CD4-positive, CD25-positive, alpha-beta regulatory T cell (primary cell): ENCODE data around the gene RIPOR2. TPM values are rescaled to one million over a fixed set of nuclear protein-coding genes. Genes with fewer than 3 reads are reported as not detected.
A peak's percentile ranks its signal among the peaks of the same experiment; 100 is the strongest.

Experiments
- ATAC-seq, 2 donors: fragments of 150-1000 bp; cut with Tn5 transposase; one replicate each; pipeline ENCODE4 v1.10.0; 2021; ENCODE audit warnings: low read depth in 2 of 2, moderate number of reproducible peaks in 2 of 2, moderate library complexity in 1 of 2
- DNase-seq, 3 donors: peaks; one replicate each; pipeline versions ENCODE4 v3.0.0 to v3.0.0-alpha.2; 2012 to 2022; ENCODE audit warnings: mixed read lengths in 1 of 3
- H3K27ac ChIP-seq: one replicate; pipeline ENCODE4 v1.7.0; 2013; ENCODE audit warnings: mild to moderate bottlenecking, low read length; ENCODE audit not compliant: insufficient read depth, poor library complexity, severe bottlenecking
- H3K27me3 ChIP-seq: one replicate; pipeline ENCODE4 v1.7.0; 2013; ENCODE audit warnings: low read length; ENCODE audit not compliant: control insufficient read depth, insufficient read depth
- H3K36me3 ChIP-seq: one replicate; pipeline ENCODE4 v1.7.0; 2013; ENCODE audit warnings: mild to moderate bottlenecking, low read length, moderate library complexity; ENCODE audit not compliant: control insufficient read depth, insufficient read depth
- H3K4me1 ChIP-seq: 2 replicates; pipeline ENCODE4 v1.7.0; 2013; ENCODE audit warnings: mild to moderate bottlenecking, low read length; ENCODE audit not compliant: insufficient read depth, control insufficient read depth, poor library complexity, severe bottlenecking
- H3K4me3 ChIP-seq: one replicate; pipeline ENCODE4 v1.7.0; 2013; ENCODE audit warnings: low read depth, mild to moderate bottlenecking, low read length, moderate library complexity
- H3K9me3 ChIP-seq, 2 experiments: 1 replicate in 1 of 2; 2 replicates in 1 of 2; pipeline ENCODE4 v1.7.0; 2013; ENCODE audit warnings: low read length in 2 of 2, mild to moderate bottlenecking in 1 of 2, moderate library complexity in 1 of 2; ENCODE audit not compliant: control insufficient read depth in 2 of 2
- H3K27ac Mint-ChIP-seq, 3 donors: one replicate each; pipeline ENCODE4 v1.8.0; 2020 to 2022; ENCODE audit warnings: mild to moderate bottlenecking in 3 of 3, mixed read lengths in 3 of 3, moderate library complexity in 2 of 3
- H3K27me3 Mint-ChIP-seq: one replicate; pipeline ENCODE4 v1.8.0; 2022; ENCODE audit warnings: mild to moderate bottlenecking, mixed read lengths
- H3K36me3 Mint-ChIP-seq: one replicate; pipeline ENCODE4 v1.8.0; 2020; ENCODE audit warnings: mixed read lengths
- H3K4me1 Mint-ChIP-seq, 4 donors: one replicate each; pipeline ENCODE4 v1.8.0; 2020 to 2022; ENCODE audit warnings: mixed read lengths in 4 of 4, mild to moderate bottlenecking in 1 of 4
- H3K4me3 Mint-ChIP-seq, 4 donors: one replicate each; pipeline ENCODE4 v1.8.0; 2020 to 2022; ENCODE audit warnings: mild to moderate bottlenecking in 4 of 4, mixed read lengths in 4 of 4, moderate library complexity in 3 of 4
- H3K9me3 Mint-ChIP-seq, 7 donors: one replicate each; pipeline ENCODE4 v1.8.0; 2020 to 2022; ENCODE audit warnings: mixed read lengths in 7 of 7, mild to moderate bottlenecking in 3 of 7, moderate library complexity in 2 of 7
- polyA plus RNA-seq, 4 donors: library from polyadenylated mRNA; unstranded; fragments of 300-500 nt; fragmentation: Illumina TruSeq; gene quantifications; one replicate each; pipeline ENCODE4 v1.2.3, GENCODE V29; 2021
- total RNA-seq: library from RNA; stranded (reverse); gene quantifications from one replicate; pipeline ENCODE4 v1.2.3, GENCODE V29; 2022

RIPOR2 gene
- total and polyA plus RNA-seq, 5 donors from 2014 or later = 320 to 435 (median 393) TPM

DNA sequence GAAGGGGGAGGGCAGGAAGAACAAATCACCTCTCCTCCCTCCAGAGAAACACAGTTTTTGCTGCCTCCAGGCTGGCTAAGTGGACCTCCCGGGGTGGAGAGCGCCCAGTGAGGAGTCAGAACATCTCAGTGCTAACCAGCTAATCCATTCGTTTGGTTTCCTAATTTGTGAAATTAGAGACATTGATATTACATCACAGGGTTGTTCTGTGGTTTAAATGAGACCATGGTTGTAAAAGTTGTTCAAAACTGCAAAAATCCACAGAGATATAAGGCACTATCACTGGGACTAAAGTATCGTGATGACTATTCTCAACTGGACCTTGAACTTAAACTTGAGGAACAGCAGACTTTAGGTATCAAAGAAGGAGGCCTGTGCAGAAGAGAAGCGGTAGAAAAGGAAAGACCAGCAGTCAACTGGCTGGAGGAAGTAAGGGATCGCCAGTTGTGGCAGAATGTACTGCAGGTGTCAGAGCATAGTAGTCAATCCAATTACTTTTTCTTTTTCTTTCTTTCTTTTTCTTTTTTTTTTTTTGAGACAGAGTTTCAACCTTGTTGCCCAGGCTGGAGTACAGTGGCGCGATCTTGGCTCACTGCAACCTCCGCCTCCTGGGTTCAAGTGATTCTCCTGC, 33.9 kb downstream of the RIPOR2 start:
- peak overlapping the region; percentile 48 for H3K27ac ChIP-seq
- peaks cover 92% of the 10 kb centered on the region for H3K36me3 ChIP-seq
- peaks cover 80% of the 10 kb centered on the region for H3K36me3 Mint-ChIP-seq

DNA sequence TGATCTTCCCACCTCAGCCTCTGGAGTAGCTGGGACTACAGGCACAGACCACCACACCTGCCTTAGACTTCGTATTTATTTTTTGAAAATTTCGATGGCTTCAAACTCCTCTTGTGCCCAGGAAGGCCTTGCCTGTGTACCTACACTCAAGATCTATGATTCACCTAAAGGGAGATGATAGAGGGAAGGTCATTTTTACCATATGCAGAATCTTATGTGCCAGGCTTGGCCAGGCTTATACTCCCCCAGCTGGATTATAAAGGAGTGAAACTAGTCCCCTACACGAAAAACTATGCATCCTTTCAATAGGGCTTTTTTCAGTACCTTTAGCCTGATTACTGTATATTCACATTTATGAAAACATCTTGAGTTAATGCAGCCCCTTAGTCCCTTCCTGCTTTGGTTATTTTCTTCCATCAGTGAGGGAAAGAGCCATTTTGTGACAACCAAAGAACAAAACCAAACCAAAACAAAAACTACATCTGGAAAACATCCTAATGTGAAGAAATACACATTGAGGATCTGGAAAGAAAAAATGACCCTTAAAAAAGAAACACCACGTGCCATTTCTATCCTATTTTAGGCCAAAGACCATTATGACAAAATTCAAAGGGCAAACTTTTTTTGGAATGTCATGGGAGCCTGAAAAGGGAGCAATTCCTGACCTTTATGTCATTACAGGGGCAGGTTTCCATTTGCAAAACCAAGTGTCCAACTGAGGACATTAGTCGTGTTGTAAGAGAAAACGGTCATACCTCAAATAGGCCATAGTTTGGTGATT, 34.7 kb downstream of the RIPOR2 start:
- Mint-ChIP-seq H3K36me3 (peaks cover 74% of the 10 kb centered on the region), H3K27ac (peak overlapping the region; percentile 91 to 95 (median 92)), H3K9me3 (peaks cover 0 to 8% (median 0%) of the 10 kb centered on the region in 7 donors), H3K4me3 (peak overlapping the region in 3 of 4 donors; percentile 54 to 74 (median 55)), H3K4me1 (peaks cover 30 to 96% (median 76%) of the 10 kb centered on the region in 4 donors), H3K27me3 (no peaks in the 10 kb centered on the region)
- peak overlapping the region; percentile 43 for H3K4me3 ChIP-seq
- H3K4me1 ChIP-seq = peaks cover 66% of the 10 kb centered on the region
- no peak for DNase-seq
- peak in 1 of 2 donors; percentile 19 for ATAC-seq
- H3K36me3 ChIP-seq = peaks cover 87% of the 10 kb centered on the region
- no peaks in the 10 kb centered on the region for H3K9me3 ChIP-seq
- peak overlapping the region; percentile 48 for H3K27ac ChIP-seq
- no peaks in the 10 kb centered on the region for H3K27me3 ChIP-seq

More for the DNA sequence above, 33.9 kb downstream of the RIPOR2 start:
- Histone ChIP-seq H3K27me3 (no peaks in the 10 kb centered on the region), H3K4me1 (peaks cover 73% of the 10 kb centered on the region), H3K9me3 (no peaks in the 10 kb centered on the region), H3K4me3 (peak overlapping the region; percentile 43)
- Mint-ChIP-seq H3K27me3 (no peaks in the 10 kb centered on the region), H3K9me3 (peaks cover 0 to 8% (median 0%) of the 10 kb centered on the region in 7 donors), H3K27ac (peak overlapping the region; percentile 91 to 94 (median 92)), H3K4me1 (peaks cover 35 to 98% (median 81%) of the 10 kb centered on the region in 4 donors), H3K4me3 (peak overlapping the region in 3 of 4 donors; percentile 48 to 74 (median 55))
- DNase-seq (no peak), ATAC-seq (no peak)

GRCh38 chr6:24899997-24900325, 35.8 kb downstream of the RIPOR2 start:
- H3K4me3 Mint-ChIP-seq = peak overlapping the region; percentile 8 to 75 (median 60)
- H3K4me1 Mint-ChIP-seq = peaks cover 24 to 95% (median 69%) of the 10 kb centered on the region in 4 donors
- no peaks in the 10 kb centered on the region for H3K27me3 Mint-ChIP-seq
- Histone ChIP-seq H3K36me3 (peaks cover 78% of the 10 kb centered on the region), H3K27me3 (no peaks in the 10 kb centered on the region), H3K9me3 (no peaks in the 10 kb centered on the region), H3K4me3 (peak overlapping the region; percentile 45), H3K4me1 (peaks cover 57% of the 10 kb centered on the region), H3K27ac (peak overlapping the region; percentile 48)
- ATAC-seq (peak in 1 of 2 donors; percentile 25), DNase-seq (no peak)
- H3K27ac Mint-ChIP-seq = peak overlapping the region; percentile 78 to 94 (median 92)
- H3K36me3 Mint-ChIP-seq = peaks cover 69% of the 10 kb centered on the region
- peaks cover 0 to 8% (median 0%) of the 10 kb centered on the region in 7 donors for H3K9me3 Mint-ChIP-seq

DNA sequence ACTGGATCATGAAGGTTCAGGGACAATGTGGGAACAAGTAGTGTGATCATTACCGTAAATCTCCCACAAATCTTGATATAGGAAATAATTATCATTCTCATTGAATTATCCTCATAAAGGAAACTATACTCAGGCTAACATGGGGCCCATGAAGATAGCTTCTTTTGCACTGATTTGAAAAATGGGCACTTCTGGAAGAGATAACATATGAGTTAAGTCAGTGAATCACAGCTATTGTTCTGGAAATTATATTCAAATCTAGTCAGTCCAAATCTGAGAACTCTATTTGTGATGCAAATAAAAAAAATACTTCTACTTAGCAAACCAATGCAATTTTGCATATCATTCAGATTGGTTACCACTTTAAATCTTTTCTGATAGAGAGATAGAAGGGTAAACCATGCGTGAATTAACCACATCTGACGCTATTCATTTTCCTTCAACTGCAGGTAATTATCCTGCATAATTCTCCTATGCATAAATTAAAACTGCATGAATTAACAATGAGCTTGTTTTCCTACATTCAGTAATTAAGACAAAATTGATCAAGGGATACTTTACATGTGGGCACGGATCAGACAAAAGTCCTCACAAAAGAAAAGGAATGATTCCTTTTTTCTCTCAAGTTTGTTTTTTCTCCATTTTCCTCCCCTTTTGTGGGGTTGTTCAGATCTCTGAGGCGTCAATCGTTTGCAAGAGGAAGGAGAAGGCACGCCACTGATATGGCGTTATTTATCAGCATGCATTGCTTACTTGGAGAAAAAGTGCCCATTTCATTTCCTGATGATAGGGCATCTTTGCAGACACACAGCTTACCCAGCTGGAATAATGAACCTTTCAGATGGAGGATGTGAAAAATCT, 36.4 kb downstream of the RIPOR2 start:
- ATAC-seq (no peak), DNase-seq (no peak)
- peaks cover 55% of the 10 kb centered on the region for H3K4me1 ChIP-seq
- H3K36me3 Mint-ChIP-seq = peaks cover 69% of the 10 kb centered on the region
- H3K4me1 Mint-ChIP-seq = peaks cover 29 to 95% (median 69%) of the 10 kb centered on the region in 4 donors
- H3K36me3 ChIP-seq = peaks cover 77% of the 10 kb centered on the region
- peak overlapping the region; percentile 48 for H3K27ac ChIP-seq
- H3K4me3 ChIP-seq = peak overlapping the region; percentile 45
- H3K27ac Mint-ChIP-seq = peak overlapping the region; percentile 78 to 94 (median 92)
- peaks cover 0 to 8% (median 0%) of the 10 kb centered on the region in 7 donors for H3K9me3 Mint-ChIP-seq
- no peaks in the 10 kb centered on the region for H3K27me3 ChIP-seq
- no peaks in the 10 kb centered on the region for H3K9me3 ChIP-seq
- no peaks in the 10 kb centered on the region for H3K27me3 Mint-ChIP-seq
- H3K4me3 Mint-ChIP-seq = peak overlapping the region; percentile 55 to 88 (median 70)

GRCh38 chr6:24898676-24899075, 37.1 kb downstream of the RIPOR2 start:
- peak overlapping the region; percentile 31 for H3K4me3 ChIP-seq
- Mint-ChIP-seq H3K36me3 (peaks cover 67% of the 10 kb centered on the region), H3K4me3 (peak overlapping the region; percentile 3 to 75 (median 32)), H3K27ac (peak overlapping the region; percentile 78 to 94 (median 92)), H3K9me3 (peaks cover 0 to 8% (median 0%) of the 10 kb centered on the region in 7 donors), H3K27me3 (no peaks in the 10 kb centered on the region), H3K4me1 (peaks cover 29 to 95% (median 70%) of the 10 kb centered on the region in 4 donors)
- peaks cover 73% of the 10 kb centered on the region for H3K36me3 ChIP-seq
- DNase-seq = no peak
- H3K27ac ChIP-seq = peak overlapping the region; percentile 48
- no peaks in the 10 kb centered on the region for H3K27me3 ChIP-seq
- ATAC-seq = no peak
- peaks cover 58% of the 10 kb centered on the region for H3K4me1 ChIP-seq
- no peaks in the 10 kb centered on the region for H3K9me3 ChIP-seq

DNA sequence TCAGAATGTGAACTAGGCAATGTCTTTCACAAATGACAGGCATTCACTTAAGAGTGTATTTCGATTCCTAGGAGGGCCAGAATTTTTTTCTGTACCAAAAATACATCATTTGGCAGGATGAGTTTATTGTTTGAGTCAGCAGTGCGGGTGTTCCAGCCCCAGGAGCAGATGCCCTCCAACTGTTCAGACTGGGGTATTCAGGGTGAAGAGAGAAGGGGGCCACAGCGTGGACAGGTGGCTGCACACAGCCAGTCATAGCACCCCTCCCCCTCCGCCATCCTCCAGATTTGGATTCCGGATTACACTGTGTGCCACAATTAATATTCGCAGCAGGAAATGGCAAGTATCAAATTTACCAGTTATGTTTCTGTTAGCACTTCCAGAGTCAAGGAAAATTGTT, 38.6 kb downstream of the RIPOR2 start:
- H3K4me1 Mint-ChIP-seq = peaks cover 34 to 96% (median 75%) of the 10 kb centered on the region in 4 donors
- Histone ChIP-seq H3K4me1 (peaks cover 62% of the 10 kb centered on the region), H3K27me3 (no peaks in the 10 kb centered on the region), H3K4me3 (no peak overlapping the region), H3K36me3 (peaks cover 70% of the 10 kb centered on the region), H3K27ac (peak overlapping the region; percentile 35), H3K9me3 (no peaks in the 10 kb centered on the region)
- no peaks in the 10 kb centered on the region for H3K27me3 Mint-ChIP-seq
- H3K27ac Mint-ChIP-seq = peak overlapping the region; percentile 44 to 88 (median 88)
- no peak for ATAC-seq
- H3K4me3 Mint-ChIP-seq = peak overlapping the region in 2 of 4 donors; percentile 38 to 52
- no peaks in the 10 kb centered on the region for H3K9me3 Mint-ChIP-seq
- H3K36me3 Mint-ChIP-seq = peaks cover 67% of the 10 kb centered on the region
- no peak for DNase-seq

GRCh38 chr6:24893342-24893850, 42.4 kb downstream of the RIPOR2 start:
- Mint-ChIP-seq H3K27ac (peak overlapping the region; percentile 57 to 88 (median 72)), H3K27me3 (no peaks in the 10 kb centered on the region), H3K4me1 (peaks cover 38 to 93% (median 66%) of the 10 kb centered on the region in 4 donors), H3K9me3 (no peaks in the 10 kb centered on the region), H3K36me3 (peaks cover 51% of the 10 kb centered on the region), H3K4me3 (peak overlapping the region in 3 of 4 donors; percentile 46 to 71 (median 50))
- peak overlapping the region; percentile 52 for H3K27ac ChIP-seq
- H3K27me3 ChIP-seq = no peaks in the 10 kb centered on the region
- ATAC-seq (no peak), DNase-seq (no peak)
- H3K9me3 ChIP-seq = no peaks in the 10 kb centered on the region
- H3K4me3 ChIP-seq = peak overlapping the region; percentile 5
- H3K4me1 ChIP-seq = peaks cover 62% of the 10 kb centered on the region
- H3K36me3 ChIP-seq = peaks cover 42% of the 10 kb centered on the region
